ENCODE results near the gene PODXL2. TPM values are rescaled to one million over a fixed set of nuclear protein-coding genes. Genes with fewer than 3 reads are reported as not detected.

Gene PODXL2
- total RNA-seq, 1 donor from 2014 or later: 25.7 TPM

DNA sequence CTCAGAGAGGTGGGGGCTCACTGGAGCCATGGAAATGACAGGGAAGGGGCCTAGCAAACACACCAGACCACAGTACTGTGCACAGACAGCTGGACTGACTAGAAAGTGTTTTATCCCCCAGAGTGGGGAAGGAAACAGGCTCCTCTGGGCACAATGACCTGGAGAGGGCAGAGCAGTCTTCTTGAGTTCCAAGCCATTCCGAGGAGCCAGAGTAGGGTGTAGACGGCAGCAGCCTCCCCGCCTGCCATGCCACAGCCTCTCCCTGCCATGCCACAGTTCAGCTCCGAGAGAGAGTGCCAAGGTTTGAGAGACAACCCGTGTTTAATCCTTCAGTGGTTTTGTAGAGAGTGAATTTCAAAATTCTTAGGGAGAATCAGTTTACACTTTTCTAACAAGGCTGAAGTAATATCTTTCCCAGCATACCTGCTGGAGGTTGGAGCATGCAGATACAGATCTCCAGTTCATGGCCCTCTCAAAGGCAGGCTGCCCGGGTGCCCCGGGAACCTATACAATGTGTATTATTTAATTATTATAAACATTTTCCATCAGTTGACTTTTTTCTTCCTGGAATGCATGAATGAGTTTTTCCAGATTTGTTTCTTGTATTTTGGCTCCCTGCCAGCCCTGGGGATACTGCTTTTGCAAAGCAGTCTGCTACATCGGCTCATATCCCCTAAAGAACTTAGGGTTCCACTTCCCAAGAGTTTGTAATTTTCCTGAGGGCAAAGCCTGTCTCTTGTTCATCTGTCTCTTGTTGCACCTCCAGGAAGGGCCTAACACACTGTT lies 3.2 kb downstream of the PODXL2 start:
- DNase-seq (ENCODE audit: low spot score, unreplicated experiment): no peak
- Mint-ChIP-seq H3K4me1 (ENCODE audit: low read depth) (peaks cover 7% of the 10 kb centered on the region), H3K36me3 (ENCODE audit: insufficient read depth) (no peaks in the 10 kb centered on the region), H3K27ac (no peak overlapping the region), H3K9me3 (ENCODE audit: low read depth) (no peaks in the 10 kb centered on the region), H3K27me3 (peaks cover 33% of the 10 kb centered on the region), H3K4me3 (ENCODE audit: low read depth) (no peak overlapping the region)
- TF ChIP-seq, protein P1, sequence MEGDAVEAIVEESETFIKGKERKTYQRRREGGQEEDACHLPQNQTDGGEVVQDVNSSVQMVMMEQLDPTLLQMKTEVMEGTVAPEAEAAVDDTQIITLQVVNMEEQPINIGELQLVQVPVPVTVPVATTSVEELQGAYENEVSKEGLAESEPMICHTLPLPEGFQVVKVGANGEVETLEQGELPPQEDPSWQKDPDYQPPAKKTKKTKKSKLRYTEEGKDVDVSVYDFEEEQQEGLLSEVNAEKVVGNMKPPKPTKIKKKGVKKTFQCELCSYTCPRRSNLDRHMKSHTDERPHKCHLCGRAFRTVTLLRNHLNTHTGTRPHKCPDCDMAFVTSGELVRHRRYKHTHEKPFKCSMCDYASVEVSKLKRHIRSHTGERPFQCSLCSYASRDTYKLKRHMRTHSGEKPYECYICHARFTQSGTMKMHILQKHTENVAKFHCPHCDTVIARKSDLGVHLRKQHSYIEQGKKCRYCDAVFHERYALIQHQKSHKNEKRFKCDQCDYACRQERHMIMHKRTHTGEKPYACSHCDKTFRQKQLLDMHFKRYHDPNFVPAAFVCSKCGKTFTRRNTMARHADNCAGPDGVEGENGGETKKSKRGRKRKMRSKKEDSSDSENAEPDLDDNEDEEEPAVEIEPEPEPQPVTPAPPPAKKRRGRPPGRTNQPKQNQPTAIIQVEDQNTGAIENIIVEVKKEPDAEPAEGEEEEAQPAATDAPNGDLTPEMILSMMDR (IDR thresholded peaks at IDR 0.05; ENCODE audit: unreplicated experiment): no peak

DNA sequence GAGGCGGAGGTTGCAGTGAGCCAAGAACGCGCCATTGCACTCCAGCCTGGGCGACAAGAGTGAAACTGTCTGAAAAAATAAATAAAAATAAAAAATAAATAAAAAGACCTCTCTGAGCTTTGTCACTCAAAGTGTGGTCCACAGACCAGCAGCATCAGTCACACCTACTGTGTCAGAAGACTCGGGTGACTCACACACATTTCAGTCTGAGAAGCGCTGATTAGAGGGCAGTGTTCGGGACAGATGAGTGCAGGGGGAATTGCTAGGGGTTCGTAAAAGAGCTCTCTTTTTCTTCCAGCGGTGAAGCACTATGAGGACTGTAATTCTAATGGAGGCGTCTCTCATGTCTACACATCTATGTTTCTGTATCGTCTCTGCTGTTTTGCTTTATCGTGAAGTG lies 5.7 kb downstream of the PODXL2 start:
- DNase-seq (ENCODE audit: low spot score, unreplicated experiment): no peak
- Mint-ChIP-seq H3K27me3 (peaks cover 16% of the 10 kb centered on the region), H3K36me3 (ENCODE audit: insufficient read depth) (no peaks in the 10 kb centered on the region), H3K9me3 (ENCODE audit: low read depth) (no peaks in the 10 kb centered on the region), H3K27ac (no peak overlapping the region), H3K4me1 (ENCODE audit: low read depth) (peaks cover 6% of the 10 kb centered on the region), H3K4me3 (ENCODE audit: low read depth) (no peak overlapping the region)
- TF ChIP-seq, protein P1 (IDR thresholded peaks at IDR 0.05; ENCODE audit: unreplicated experiment): no peak

DNA sequence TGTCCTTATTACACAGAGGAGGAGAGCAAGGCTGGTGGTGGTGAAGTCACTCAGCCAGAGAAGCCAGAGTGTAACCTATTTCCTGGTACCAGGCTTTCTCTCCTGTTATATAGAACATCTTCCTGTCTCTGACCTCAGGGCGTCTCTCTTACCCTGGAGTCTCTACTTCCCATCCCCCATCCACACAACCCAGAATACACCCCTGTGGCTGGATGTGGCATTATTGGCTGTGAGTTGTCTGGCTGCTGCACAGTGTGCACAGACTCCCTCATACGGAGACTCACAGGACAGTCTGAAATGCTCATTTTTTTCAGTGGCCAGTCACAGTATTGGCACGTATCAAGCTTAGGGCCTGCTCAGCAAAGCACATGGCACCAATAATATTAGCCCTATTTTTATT lies 8.6 kb downstream of the PODXL2 start:
- TF ChIP-seq, protein P1 (IDR thresholded peaks at IDR 0.05; ENCODE audit: unreplicated experiment): no peak
- Mint-ChIP-seq H3K27ac (no peak overlapping the region), H3K9me3 (ENCODE audit: low read depth) (no peaks in the 10 kb centered on the region), H3K36me3 (ENCODE audit: insufficient read depth) (no peaks in the 10 kb centered on the region), H3K27me3 (no peaks in the 10 kb centered on the region), H3K4me3 (ENCODE audit: low read depth) (no peak overlapping the region), H3K4me1 (ENCODE audit: low read depth) (no peaks in the 10 kb centered on the region)
- DNase-seq (ENCODE audit: low spot score, unreplicated experiment): no peak

DNA sequence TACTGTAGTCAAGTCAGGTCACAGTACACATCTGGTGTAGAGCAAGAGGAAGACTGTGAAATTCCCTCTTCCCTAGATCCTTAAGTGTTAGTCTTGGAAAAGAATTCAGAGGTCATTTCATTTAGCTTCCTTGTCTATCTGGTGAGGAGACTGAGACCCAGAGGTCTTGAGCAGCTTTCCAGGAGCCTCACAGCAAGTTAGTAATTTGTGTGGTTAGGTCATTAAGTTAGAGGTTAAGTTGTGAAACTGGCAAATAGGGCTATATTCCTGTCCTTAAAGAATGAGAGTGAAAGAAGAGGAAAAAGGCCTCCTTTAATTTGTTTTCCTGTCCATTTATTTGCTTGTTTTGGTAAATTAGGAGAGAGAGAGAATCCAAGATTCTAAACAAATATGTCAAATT lies 9.0 kb downstream of the PODXL2 start:
- TF ChIP-seq, protein P1 (IDR thresholded peaks at IDR 0.05; ENCODE audit: unreplicated experiment): no peak
- Mint-ChIP-seq H3K27ac (no peak overlapping the region), H3K27me3 (no peaks in the 10 kb centered on the region), H3K9me3 (ENCODE audit: low read depth) (no peaks in the 10 kb centered on the region), H3K36me3 (ENCODE audit: insufficient read depth) (no peaks in the 10 kb centered on the region), H3K4me3 (ENCODE audit: low read depth) (no peak overlapping the region), H3K4me1 (ENCODE audit: low read depth) (no peaks in the 10 kb centered on the region)
- DNase-seq (ENCODE audit: low spot score, unreplicated experiment): no peak

DNA sequence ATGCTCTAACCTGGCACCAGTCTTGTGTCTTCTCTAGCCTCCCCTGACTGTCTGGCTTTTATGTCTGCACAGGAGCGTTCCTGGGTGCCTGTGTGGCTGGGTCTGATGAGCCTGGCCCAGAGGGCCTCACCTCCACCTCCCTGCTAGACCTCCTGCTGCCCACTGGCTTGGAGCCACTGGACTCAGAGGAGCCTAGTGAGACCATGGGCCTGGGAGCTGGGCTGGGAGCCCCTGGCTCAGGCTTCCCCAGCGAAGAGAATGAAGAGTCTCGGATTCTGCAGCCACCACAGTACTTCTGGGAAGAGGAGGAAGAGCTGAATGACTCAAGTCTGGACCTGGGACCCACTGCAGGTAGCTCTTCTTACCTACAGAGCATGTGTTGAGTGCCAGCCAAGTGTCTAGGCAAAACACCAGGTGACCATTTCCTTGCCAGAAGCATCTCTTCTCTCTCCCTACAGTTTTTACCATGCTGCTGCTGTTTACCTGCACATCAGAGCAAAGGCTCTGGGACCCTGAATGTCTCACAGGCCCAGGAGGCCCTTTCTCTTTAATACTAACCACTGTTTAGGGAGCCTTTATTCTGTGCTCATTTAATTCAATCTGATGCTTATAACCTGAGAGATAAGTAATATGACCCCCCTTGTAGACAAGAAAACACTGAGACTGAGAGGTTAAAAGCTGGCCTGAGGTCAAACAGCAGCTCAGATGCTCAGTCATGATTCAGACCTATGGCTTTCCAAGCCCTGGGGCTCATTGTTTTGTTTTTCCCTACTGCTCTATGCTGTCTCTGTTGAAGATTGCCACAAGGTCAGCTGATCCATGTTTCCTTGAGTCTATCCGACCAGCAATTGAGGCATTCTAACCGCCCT lies 10.4 kb downstream of the PODXL2 start:
- H3K4me1 Mint-ChIP-seq (ENCODE audit: low read depth): no peaks in the 10 kb centered on the region
- TF ChIP-seq, protein P1 (IDR thresholded peaks at IDR 0.05; ENCODE audit: unreplicated experiment): no peak
- DNase-seq (ENCODE audit: low spot score, unreplicated experiment): no peak
- H3K36me3 Mint-ChIP-seq (ENCODE audit: insufficient read depth): no peaks in the 10 kb centered on the region
- no peaks in the 10 kb centered on the region for H3K27me3 Mint-ChIP-seq
- H3K4me3 Mint-ChIP-seq (ENCODE audit: low read depth): no peak overlapping the region
- no peak overlapping the region for H3K27ac Mint-ChIP-seq
- H3K9me3 Mint-ChIP-seq (ENCODE audit: low read depth): no peaks in the 10 kb centered on the region

All from progenitor cell of endocrine pancreas (in vitro differentiated cells).